ENCODE measurements around the gene SEC14L5. TPM values are rescaled to one million over a fixed set of nuclear protein-coding genes. Genes with fewer than 3 reads are reported as not detected.
"Not testable (repeated sequence)": the region's sequence is repeated elsewhere in the genome, so short reads cannot be mapped to it uniquely, and the experiment has no call there.

The SEC14L5 gene
- total RNA-seq, 4 donors from 2014 or later, result 1.0 to 1.8 (median 1.4) TPM

GRCh38 chr16:4948903-4949766 is 9.0 kb upstream of the SEC14L5 start:
- Histone ChIP-seq H3K9me3 (no peaks in the 10 kb centered on the region), H3K4me1 (peaks cover 22% of the 10 kb centered on the region), H3K36me3 (no peaks in the 10 kb centered on the region), H3K4me3 (no peak overlapping the region), H3K27me3 (no peaks in the 10 kb centered on the region), H3K27ac (no peak overlapping the region)
- DNase-seq (ENCODE audit: low spot score in 2 of 2), result no peak
- WGBS, result 77% methylated on average over 14 of the region's 16 CpGs
- TF ChIP-seq EP300 (IDR thresholded peaks at IDR 0.05) (no peak), POLR2AphosphoS5 (IDR thresholded peaks at IDR 0.05) (no peak), POLR2A (IDR thresholded peaks at IDR 0.05) (no peak), CTCF (IDR thresholded peaks at IDR 0.05) (no peak)

GRCh38 chr16:4949986-4950385 is 8.1 kb upstream of the SEC14L5 start:
- no peak for DNase-seq (ENCODE audit: low spot score in 2 of 2)
- no peaks in the 10 kb centered on the region for H3K27me3 ChIP-seq
- 70% methylated on average over 10 of the region's 10 CpGs for WGBS
- no peak overlapping the region for H3K27ac ChIP-seq
- TF ChIP-seq POLR2A (IDR thresholded peaks at IDR 0.05), result no peak
- no peak for TF ChIP-seq POLR2AphosphoS5 (IDR thresholded peaks at IDR 0.05)
- TF ChIP-seq EP300 (IDR thresholded peaks at IDR 0.05), result no peak
- TF ChIP-seq CTCF (IDR thresholded peaks at IDR 0.05), result no peak
- H3K36me3 ChIP-seq, result no peaks in the 10 kb centered on the region
- H3K4me1 ChIP-seq, result peaks cover 14% of the 10 kb centered on the region
- no peak overlapping the region for H3K4me3 ChIP-seq
- H3K9me3 ChIP-seq, result no peaks in the 10 kb centered on the region

DNA sequence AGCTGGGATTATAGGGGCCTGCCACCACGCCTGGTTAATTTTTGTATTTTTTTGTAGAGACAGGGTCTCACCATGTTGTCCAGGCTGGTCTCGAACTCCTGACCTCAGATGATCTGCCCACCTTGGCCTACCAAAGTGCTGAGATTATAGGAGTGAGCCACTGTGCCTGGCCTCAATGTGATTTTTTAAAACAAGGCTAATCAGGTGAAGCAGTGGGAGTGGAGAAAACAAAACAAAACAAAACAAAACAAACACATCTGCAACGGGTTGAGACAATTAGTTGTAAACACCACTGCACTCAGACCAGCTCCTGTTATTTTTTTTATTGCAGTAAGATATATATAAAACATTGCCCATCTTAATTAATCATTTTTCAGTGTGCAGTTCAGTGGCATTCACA is 6.5 kb upstream of the SEC14L5 start:
- not testable (repeated sequence) for H3K36me3 ChIP-seq; H3K4me3 ChIP-seq; H3K9me3 ChIP-seq; H3K27me3 ChIP-seq; DNase-seq (ENCODE audit: low spot score in 2 of 2); H3K4me1 ChIP-seq; H3K27ac ChIP-seq
- WGBS, result 76% methylated on average over 3 of the region's 3 CpGs

GRCh38 chr16:4954714-4955113 is 3.4 kb upstream of the SEC14L5 start:
- H3K9me3 ChIP-seq, result no peaks in the 10 kb centered on the region
- H3K36me3 ChIP-seq, result no peaks in the 10 kb centered on the region
- no peaks in the 10 kb centered on the region for H3K27me3 ChIP-seq
- WGBS, result 100% methylated on average over 1 of the region's 1 CpG
- H3K27ac ChIP-seq, result no peak overlapping the region
- peaks cover 28% of the 10 kb centered on the region for H3K4me1 ChIP-seq
- no peak overlapping the region for H3K4me3 ChIP-seq
- TF ChIP-seq CTCF (IDR thresholded peaks at IDR 0.05) (no peak), EP300 (IDR thresholded peaks at IDR 0.05) (no peak), POLR2A (IDR thresholded peaks at IDR 0.05) (no peak), POLR2AphosphoS5 (IDR thresholded peaks at IDR 0.05) (no peak)
- no peak for DNase-seq (ENCODE audit: low spot score in 2 of 2)

DNA sequence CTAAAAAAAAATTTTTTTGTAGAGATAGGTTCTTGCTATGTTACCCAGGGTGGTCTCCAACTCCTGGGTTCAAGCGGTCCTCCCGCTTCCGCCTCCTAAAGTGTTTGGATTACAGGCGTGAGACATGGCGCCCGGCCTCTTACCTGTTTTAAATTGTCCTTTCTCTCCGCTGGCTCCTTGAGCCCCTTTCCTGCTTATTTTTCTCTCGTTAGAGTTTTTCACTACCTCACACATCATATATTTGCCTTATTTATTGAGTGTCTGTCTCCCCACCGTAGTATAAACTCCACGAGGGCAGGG is 760 bp upstream of the SEC14L5 start:
- Histone ChIP-seq H3K36me3 (no peaks in the 10 kb centered on the region), H3K27me3 (no peaks in the 10 kb centered on the region), H3K4me1 (peaks cover 28% of the 10 kb centered on the region), H3K4me3 (peak overlapping the region; percentile 51), H3K27ac (no peak overlapping the region), H3K9me3 (no peaks in the 10 kb centered on the region)
- TF ChIP-seq POLR2A (IDR thresholded peaks at IDR 0.05) (no peak), POLR2AphosphoS5 (IDR thresholded peaks at IDR 0.05) (no peak), CTCF (IDR thresholded peaks at IDR 0.05) (no peak), EP300 (IDR thresholded peaks at IDR 0.05) (no peak)
- WGBS, result 37% methylated on average over 10 of the region's 10 CpGs
- DNase-seq (ENCODE audit: low spot score in 2 of 2), result no peak

Data from suprapubic skin (tissue), 4 donors.